Colonic mucosa (tissue), 4 donors: ENCODE results near the gene CCDC51. TPM values are rescaled to one million over a fixed set of nuclear protein-coding genes. Genes with fewer than 3 reads are reported as not detected.

ENCODE experiments used
- DNase-seq: peaks from one replicate; pipeline ENCODE4 v3.0.0-alpha.2; 2020
- H3K27ac ChIP-seq: fragments of 200-600 bp; one replicate; pipeline ENCODE4 v1.8.0; 2021
- H3K27me3 ChIP-seq: fragments of 200-600 bp; one replicate; pipeline ENCODE4 v1.8.0; 2021
- H3K36me3 ChIP-seq: fragments of 200-600 bp; one replicate; pipeline ENCODE4 v1.8.0; 2021
- H3K4me1 ChIP-seq: fragments of 200-600 bp; one replicate; pipeline ENCODE4 v1.8.0; 2021; ENCODE audit warnings: mild to moderate bottlenecking
- H3K4me3 ChIP-seq: fragments of 200-600 bp; one replicate; pipeline ENCODE4 v1.8.0; 2021
- H3K9ac ChIP-seq, 2 donors: one replicate each; pipeline ENCODE4 v1.7.0; 2013; ENCODE audit warnings: control low read depth in 2 of 2, low read depth in 2 of 2, low read length in 2 of 2
- H3K9me3 ChIP-seq: fragments of 200-600 bp; one replicate; pipeline ENCODE4 v1.8.0; 2021
- CTCF ChIP-seq: fragments of 200-600 bp; IDR thresholded peaks from one replicate; pipeline ENCODE4 v1.8.0; 2022; ENCODE audit warnings: antibody characterized with exemption, mild to moderate bottlenecking
- intact Hi-C: fragments of 100-400 bp; cut with DNase I; formaldehyde crosslinking; loops from one replicate; pipeline ENCODE4 v1.14.1; 2022
- total RNA-seq, 2 donors: library from RNA; stranded (reverse); fragmentation: NEBNext Ultra II Directional in 1 of 2; extraction: Animal tissue kit (Norgen Biotek cat#: 25700) in 1 of 2; gene quantifications; one replicate each; pipeline ENCODE4 v1.2.1, GENCODE V29; 2021
- donor health status: healthy.
- donor health status: DM: no; HTN: no; CAD: no.
- donor health status: DM: no; HTN: no; CAD: no.

Gene CCDC51
- total RNA-seq, 2 donors from 2014 or later, result 11.8 to 21.5 TPM

DNA sequence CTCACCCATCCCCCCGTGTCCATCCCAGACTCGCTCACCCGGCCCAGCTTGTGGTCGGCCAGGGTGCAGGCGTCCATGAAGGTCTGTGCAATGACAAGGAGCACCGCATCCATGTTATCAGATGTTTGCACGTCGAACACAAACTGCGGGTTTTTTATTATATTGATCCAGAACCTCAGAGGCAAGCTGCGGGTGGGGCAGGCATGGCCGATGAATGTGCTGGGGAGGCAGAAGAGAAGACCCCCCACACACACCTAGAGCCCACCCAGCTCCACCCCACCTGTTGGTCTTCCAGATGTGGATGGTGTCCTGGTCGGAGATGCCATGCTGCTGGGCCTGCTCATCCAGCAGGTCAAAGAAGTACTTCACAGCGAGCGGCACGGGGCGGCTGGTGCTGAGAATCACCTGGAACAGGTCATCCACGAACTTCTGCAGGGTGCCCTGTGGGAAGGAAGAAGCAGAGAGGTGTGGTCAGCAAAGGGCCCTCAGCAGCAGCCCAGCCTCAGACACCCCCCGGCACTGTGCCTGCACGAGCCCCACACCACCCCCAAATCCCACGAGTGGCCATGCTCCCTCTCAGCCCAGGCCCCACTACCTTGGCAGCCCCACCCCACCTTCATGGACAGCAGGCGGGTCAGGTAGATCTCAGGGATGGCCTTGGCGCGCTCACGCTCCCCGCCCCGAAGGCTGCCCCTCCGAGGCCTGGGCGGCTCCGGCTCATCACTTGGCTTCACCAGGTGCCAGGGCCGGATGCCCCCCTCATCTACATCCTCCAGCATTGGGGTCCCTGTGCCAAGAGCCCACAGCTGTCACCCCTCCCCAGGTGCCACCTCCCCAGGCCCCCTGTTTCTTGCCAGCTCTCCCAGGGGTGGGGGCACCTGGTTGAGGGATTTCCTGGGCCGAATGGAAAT, 30.4 kb downstream of the CCDC51 start:
- no peaks in the 10 kb centered on the region for H3K9me3 ChIP-seq
- TF ChIP-seq CTCF, result no peak
- H3K27me3 ChIP-seq, result no peaks in the 10 kb centered on the region
- no peaks in the 10 kb centered on the region for H3K4me1 ChIP-seq
- H3K4me3 ChIP-seq, result no peak overlapping the region
- H3K27ac ChIP-seq, result no peak overlapping the region
- peak; percentile 12 for DNase-seq
- H3K36me3 ChIP-seq, result peaks cover 14% of the 10 kb centered on the region
- H3K9ac ChIP-seq, result no peak overlapping the region
- intact Hi-C loops, result loop anchor here (10.0 kb wide), 1 partner anchor 135 kb away; no protein-coding TSS in a partner anchor

- Histone ChIP-seq H3K9me3 (no peaks in the 10 kb centered on the region), H3K9ac (no peak overlapping the region), H3K27me3 (no peaks in the 10 kb centered on the region), H3K4me3 (no peak overlapping the region), H3K4me1 (no peaks in the 10 kb centered on the region), H3K36me3 (peaks cover 14% of the 10 kb centered on the region), H3K27ac (no peak overlapping the region)
- DNase-seq, result peak; percentile 15
- no peak for TF ChIP-seq CTCF
- intact Hi-C loops, result loop anchor here (10.0 kb wide), 1 partner anchor 134 kb away; no protein-coding TSS in a partner anchor
Measured at GRCh38 chr3:48408823-48409281, 31.1 kb downstream of the CCDC51 start.

DNA sequence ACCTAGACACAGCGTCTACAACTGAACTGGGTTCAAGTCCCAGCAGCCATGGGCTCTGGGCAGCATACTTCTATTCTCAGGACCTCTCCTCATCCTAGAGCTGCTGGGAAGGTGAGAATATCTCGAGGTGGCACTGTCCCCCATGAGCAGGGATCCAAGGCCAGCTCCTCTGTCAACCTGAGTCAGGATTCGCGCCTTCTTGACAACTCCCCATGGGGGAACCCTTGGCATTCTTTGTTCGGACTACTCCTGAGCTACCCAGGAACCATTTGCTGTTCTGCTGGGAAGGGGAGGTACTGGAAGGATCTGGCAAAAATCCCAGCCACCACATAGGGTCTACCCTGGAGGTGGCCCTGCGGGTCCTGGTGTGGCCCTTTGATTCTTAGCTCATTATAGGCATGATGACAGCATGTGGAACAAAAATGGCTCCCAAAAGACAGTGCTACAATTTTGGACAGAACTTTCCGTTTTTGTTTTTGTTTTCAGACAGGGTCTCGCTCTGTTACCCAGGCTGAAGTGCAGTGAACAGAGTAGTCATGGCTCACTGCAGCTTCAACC, 32.3 kb downstream of the CCDC51 start:
- no peak for TF ChIP-seq CTCF
- DNase-seq, result no peak
- Histone ChIP-seq H3K9ac (no peak overlapping the region), H3K27ac (no peak overlapping the region), H3K36me3 (peaks cover 11% of the 10 kb centered on the region), H3K4me3 (no peak overlapping the region), H3K4me1 (no peaks in the 10 kb centered on the region), H3K9me3 (no peaks in the 10 kb centered on the region), H3K27me3 (no peaks in the 10 kb centered on the region)
- intact Hi-C loops, result loop anchor here (10.0 kb wide), 1 partner anchor 133 kb away; no protein-coding TSS in a partner anchor

DNA sequence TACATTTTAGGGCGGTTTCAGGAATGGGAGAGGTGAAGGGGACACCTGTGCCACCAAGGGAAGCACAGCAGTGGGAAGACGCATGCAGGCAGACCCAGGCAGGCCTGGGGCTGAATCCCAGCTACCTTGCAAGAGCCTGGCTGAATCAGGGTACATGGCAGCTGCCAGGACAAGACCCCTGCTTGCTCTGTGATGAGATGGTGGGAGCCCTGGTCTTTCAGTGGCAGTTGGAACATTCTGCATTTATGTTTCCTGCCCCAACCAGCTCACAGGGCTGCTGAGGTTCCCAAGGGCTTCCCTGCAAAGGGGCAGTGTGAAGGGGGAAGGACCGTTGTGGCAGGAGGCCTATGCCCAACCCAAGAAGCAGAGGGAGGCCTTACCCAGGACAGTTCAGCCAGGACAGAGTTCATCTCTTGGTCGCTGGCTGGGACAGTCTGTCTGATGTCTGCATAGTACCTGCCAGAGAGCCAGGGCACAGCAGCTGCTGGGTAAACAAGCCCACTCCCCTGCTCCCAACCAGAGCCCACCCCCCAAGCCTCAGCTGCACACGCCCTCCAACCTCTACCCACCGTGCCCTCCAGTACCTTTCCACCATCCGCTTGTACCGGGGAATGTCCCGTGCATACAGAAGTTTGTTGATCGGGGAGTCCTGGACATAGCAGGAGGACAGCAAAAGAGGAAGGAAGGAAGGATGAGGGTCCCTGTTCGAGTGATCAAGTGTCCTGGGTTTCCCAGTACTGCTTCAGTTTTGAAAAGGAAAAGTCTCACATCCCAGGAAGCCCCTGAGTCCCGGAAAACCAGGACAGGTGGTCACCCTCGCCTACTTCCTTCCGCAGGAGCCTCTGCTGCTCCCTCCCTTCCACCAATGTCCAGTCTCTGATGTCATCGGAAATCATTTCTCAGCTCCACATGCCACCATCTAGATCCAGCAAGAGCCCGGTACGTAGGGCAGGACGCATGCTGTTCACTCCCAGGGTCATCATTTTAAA, 33.2 kb downstream of the CCDC51 start:
- Histone ChIP-seq H3K4me1 (no peaks in the 10 kb centered on the region), H3K9me3 (no peaks in the 10 kb centered on the region), H3K27ac (no peak overlapping the region), H3K9ac (no peak overlapping the region), H3K4me3 (no peak overlapping the region), H3K27me3 (no peaks in the 10 kb centered on the region), H3K36me3 (peaks cover 3% of the 10 kb centered on the region)
- peak; percentile 13 for DNase-seq
- intact Hi-C loops, result loop anchor here (10.0 kb wide), 1 partner anchor 132 kb away; no protein-coding TSS in a partner anchor
- no peak for TF ChIP-seq CTCF

- H3K36me3 ChIP-seq, result no peaks in the 10 kb centered on the region
- H3K4me3 ChIP-seq, result no peak overlapping the region
- no peak for TF ChIP-seq CTCF
- no peak overlapping the region for H3K9ac ChIP-seq
- no peaks in the 10 kb centered on the region for H3K9me3 ChIP-seq
- DNase-seq, result no peak
- no peak overlapping the region for H3K27ac ChIP-seq
- intact Hi-C loops, result loop anchor here (10.0 kb wide), 1 partner anchor 131 kb away; no protein-coding TSS in a partner anchor
- no peaks in the 10 kb centered on the region for H3K27me3 ChIP-seq
- H3K4me1 ChIP-seq, result no peaks in the 10 kb centered on the region
Measured at GRCh38 chr3:48405971-48406370, 33.9 kb downstream of the CCDC51 start.
